GM12801 (cell line): Measurements from ENCODE around the gene ARHGAP8.

ENCODE experiments used
- TF ChIP-seq, protein P1 (sequence below): IDR thresholded peaks from one replicate; pipeline ENCODE4 v1.5.1; 2011; ENCODE audit warnings: control low read depth; ENCODE audit not compliant: insufficient read length; ENCODE audit errors: extremely low read depth

The ARHGAP8 gene

DNA sequence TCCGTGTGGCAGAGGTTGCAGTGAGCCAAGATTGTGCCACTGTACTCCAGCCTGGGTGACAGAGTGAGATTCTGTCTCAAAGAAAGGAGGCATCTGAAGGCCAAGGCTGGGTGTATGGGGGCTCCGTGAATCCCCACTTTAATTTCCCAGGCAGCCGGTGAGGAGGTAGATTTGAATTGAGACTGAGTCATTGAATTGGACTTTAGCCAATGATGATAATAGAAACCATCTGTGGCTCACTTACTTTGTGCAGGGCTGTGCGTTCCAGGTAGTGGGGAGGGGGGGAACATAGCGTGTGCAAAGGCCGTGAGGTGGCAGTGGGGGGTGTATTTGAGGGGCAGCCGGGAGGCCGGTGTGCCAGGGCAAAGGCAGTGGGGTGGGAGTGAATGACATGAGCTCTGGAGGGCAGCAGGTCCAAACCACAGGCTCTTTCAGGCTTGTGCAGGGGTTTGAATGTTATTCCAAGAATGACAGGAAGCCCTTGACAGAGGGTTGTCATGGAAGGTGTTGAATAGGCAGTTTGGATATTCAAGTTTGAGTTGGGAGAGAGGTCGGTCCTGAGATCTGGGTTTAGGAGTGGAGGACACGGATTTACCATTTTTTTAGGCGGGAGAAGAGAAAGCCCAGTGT lies 6.1 kb downstream of the ARHGAP8 start:
- TF ChIP-seq, protein P1, sequence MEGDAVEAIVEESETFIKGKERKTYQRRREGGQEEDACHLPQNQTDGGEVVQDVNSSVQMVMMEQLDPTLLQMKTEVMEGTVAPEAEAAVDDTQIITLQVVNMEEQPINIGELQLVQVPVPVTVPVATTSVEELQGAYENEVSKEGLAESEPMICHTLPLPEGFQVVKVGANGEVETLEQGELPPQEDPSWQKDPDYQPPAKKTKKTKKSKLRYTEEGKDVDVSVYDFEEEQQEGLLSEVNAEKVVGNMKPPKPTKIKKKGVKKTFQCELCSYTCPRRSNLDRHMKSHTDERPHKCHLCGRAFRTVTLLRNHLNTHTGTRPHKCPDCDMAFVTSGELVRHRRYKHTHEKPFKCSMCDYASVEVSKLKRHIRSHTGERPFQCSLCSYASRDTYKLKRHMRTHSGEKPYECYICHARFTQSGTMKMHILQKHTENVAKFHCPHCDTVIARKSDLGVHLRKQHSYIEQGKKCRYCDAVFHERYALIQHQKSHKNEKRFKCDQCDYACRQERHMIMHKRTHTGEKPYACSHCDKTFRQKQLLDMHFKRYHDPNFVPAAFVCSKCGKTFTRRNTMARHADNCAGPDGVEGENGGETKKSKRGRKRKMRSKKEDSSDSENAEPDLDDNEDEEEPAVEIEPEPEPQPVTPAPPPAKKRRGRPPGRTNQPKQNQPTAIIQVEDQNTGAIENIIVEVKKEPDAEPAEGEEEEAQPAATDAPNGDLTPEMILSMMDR, result no peak

DNA sequence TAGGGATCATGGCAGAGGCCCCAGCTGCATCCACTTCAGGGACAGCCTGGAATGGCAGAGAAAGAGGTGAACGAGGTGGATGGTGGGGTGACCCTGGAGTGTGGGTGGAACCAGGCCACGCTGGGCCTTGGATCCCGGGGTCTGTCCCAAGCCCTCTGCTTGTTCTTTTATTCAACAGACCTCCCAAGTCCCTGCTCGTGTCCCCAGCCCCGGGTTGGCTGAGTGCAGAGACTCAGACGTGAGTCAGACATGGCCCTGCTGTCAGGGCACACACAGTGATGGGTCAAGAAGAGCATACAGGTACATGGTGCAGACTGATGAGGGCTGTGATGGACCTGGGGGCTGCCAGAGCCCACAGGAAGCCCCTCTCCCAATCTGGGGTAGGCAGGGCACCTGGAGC lies 6.6 kb downstream of the ARHGAP8 start:
- TF ChIP-seq, protein P1, result no peak

DNA sequence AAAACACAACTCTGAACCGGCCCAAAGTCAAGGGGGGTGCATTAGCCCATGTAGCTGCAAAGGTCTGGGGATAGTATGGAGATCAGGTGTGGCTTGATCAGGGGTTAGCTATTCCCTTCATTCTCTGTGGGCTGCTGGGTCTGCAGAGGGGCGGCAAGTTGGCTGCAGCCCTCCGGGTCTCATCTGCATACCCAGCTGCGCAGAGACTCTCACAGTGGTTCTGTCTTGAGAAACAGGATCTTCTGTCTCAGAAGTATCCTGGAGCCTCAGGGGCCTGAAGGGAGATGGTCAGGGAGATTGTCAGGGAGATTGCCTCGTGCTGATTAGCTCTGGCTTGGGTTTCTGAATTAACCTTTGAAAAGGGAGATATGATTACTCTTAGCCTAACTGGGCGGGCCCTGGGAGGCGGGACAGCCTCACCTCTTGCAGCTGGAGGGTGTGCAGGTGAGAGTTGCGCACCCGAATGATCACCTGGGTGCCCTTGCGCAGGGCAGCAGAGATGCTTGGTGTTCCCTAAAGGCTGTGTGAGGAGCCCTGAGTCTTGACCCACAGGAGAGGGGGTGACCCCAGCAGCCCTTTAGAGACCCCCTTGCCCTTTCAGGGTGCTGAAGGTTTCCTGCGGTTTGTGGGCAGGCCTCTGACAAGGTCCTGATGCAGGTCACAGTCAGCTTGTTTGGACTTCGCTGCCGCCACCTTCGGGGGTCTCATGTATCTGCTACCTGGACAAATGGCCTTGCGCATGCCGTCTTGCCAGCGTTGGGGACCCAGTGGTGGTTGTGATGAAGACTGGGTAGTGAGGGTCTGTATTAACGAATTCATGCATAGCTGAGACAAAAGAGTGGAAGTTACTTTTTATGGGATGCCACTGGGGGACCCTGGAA lies 7.3 kb downstream of the ARHGAP8 start:
- TF ChIP-seq, protein P1, result no peak

DNA sequence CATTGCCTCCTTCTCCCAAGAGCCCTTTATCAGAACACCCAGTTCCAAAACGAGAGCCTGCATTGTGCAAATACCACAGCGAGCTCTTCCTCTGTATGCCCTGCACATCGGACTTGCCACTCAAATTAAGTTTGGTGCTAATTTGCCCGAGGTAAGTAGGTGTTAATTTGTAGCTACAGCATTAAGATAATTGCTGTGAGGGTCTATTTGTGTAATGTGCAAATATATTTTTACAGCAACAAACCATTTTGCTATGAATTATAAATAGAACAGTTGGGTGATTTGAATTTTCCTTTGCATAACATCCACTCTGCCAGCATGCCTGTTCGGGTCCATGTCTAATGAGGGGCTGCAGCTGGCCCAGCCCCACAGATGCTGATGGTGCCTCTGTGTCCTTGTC lies 8.1 kb downstream of the ARHGAP8 start:
- TF ChIP-seq, protein P1, result no peak

DNA sequence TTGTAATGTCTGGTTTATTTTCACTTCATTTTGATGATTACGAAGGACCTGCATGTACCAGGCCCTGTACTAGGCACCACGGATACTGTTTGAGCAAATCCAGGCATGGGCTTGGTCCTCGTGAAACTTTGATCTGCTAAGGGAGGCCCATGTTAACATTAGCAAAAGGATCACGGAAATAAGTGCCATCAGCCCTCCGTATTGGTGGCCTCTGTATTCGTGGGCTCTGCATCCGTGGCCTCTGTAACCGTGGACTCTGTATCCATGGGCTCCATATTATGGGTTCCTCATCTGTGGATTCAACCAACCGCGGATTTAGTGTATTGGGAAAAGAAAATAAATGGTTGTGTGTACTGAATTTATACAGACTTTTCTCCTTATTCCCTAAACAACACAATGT lies 8.7 kb downstream of the ARHGAP8 start:
- TF ChIP-seq, protein P1, result no peak

DNA sequence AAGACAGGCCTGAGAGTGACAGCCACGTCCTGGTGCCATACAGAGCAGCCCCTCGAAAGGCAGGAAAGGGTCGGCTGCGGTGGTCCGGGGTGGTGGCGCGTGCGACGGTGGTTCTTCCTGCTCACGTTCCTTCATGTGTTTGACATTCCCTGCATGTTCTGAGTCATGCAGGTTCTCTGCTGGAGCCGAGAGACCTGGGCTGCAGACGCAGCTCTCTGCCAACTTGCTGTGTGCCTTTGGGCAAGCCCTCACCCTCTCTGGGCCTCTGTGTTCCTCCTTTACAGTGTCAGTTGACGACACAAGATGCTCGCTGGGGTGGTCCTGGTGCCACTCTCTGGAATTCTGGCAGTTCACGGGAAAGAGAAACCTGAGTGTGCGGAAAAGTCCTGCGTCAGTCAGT lies 12.0 kb downstream of the ARHGAP8 start:
- TF ChIP-seq, protein P1, result no peak

DNA sequence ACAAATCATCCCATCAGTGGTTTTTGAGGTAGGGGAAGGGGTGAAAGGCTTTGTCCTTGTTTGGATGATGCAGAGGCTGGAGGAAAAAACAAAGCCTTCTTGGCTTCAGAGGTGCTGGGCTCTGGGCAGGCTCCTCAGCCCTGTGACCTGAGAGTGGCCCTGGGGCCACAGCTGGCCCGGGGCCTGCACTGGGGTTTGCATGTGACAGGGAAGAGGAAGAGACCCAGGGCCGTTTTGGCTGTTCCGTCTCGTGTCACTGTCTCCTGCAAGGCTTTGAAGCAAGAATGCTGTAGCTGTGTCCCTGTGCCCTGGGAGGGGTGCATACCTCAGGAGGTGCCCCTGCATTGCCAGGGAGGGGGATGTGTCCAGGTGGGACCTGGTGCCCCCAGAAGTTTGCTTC lies 12.6 kb downstream of the ARHGAP8 start:
- TF ChIP-seq, protein P1, result no peak
